Ascending aorta (tissue), 2 donors: ENCODE measurements around the gene ARHGEF12. TPM values are rescaled to one million over a fixed set of nuclear protein-coding genes. Genes with fewer than 3 reads are reported as not detected.

Experiments used
- DNase-seq, 2 donors: peaks; one replicate each; pipeline ENCODE4 v3.0.0-alpha.2; 2019; ENCODE audit warnings: low spot score in 2 of 2
- H3K27ac ChIP-seq, 2 donors: fragments of 200-600 bp; sonication (generic); one replicate each; pipeline ENCODE4 v1.5.1; 2016 to 2017; ENCODE audit warnings: mild to moderate bottlenecking in 1 of 2
- H3K27me3 ChIP-seq: fragments of 200-600 bp; sonication (generic); one replicate; pipeline ENCODE4 v1.5.1; 2017
- H3K36me3 ChIP-seq, 2 donors: fragments of 200-600 bp; sonication (generic); one replicate each; pipeline ENCODE4 v1.5.1; 2016
- H3K4me1 ChIP-seq, 2 donors: fragments of 200-600 bp; sonication (generic); one replicate each; pipeline ENCODE4 v1.5.1; 2016 to 2017; ENCODE audit warnings: mild to moderate bottlenecking in 1 of 2
- H3K4me3 ChIP-seq, 2 donors: fragments of 200-600 bp; sonication (generic); one replicate each; pipeline ENCODE4 v1.5.1; 2016 to 2017; ENCODE audit warnings: mild to moderate bottlenecking in 1 of 2
- H3K9me3 ChIP-seq, 2 donors: fragments of 200-600 bp; sonication (generic); one replicate each; pipeline ENCODE4 v1.5.1; 2016
- intact Hi-C: fragments of 100-400 bp; cut with DNase I; formaldehyde crosslinking; loops from one replicate; pipeline ENCODE4 v1.15.1; 2023
- total RNA-seq: library from RNA; depleted of rRNA; stranded (reverse); fragments of >200 nt; gene quantifications from one replicate; pipeline ENCODE4 v1.1.0, GENCODE V29; 2016
- TF ChIP-seq, protein P1 (sequence below), 3 experiments: fragments of 200-600 bp in 2 of 3; fragments of 450-650 bp in 1 of 3; sonication (generic) in 2 of 3; IDR thresholded peaks; one replicate each; pipeline ENCODE4 v1.5.1; 2016 to 2019; ENCODE audit warnings: antibody characterized with exemption in 3 of 3, mild to moderate bottlenecking in 1 of 3, moderate library complexity in 1 of 3

The ARHGEF12 gene
- total RNA-seq, 1 donor from 2014 or later, result 65.9 TPM

DNA sequence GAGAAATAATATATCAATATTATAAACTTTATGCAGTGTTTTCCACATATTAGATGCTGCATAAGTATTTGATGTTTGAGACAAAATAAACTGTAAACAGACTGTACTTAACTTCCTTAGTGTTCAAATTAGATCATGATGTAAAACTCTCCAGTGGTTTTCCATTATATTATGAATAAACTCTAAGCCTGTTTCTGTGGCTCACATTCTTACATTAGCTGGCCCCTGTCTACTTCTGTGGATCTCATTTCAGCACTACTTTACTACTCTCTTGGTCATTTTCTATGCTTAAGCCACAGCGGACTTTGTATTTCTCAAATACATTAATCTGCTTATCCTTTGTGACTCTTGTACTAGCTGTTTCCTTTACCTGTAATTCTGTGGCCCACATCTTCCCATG is 55.6 kb downstream of the ARHGEF12 start:
- Histone ChIP-seq H3K36me3 (no peaks in the 10 kb centered on the region), H3K9me3 (no peaks in the 10 kb centered on the region), H3K4me1 (peaks cover 0 to 4% of the 10 kb centered on the region in 2 donors), H3K27ac (peak overlapping the region in 1 of 2 donors; percentile 62), H3K4me3 (no peak overlapping the region), H3K27me3 (no peaks in the 10 kb centered on the region)
- intact Hi-C loops, result no loop called here
- TF ChIP-seq, protein P1, sequence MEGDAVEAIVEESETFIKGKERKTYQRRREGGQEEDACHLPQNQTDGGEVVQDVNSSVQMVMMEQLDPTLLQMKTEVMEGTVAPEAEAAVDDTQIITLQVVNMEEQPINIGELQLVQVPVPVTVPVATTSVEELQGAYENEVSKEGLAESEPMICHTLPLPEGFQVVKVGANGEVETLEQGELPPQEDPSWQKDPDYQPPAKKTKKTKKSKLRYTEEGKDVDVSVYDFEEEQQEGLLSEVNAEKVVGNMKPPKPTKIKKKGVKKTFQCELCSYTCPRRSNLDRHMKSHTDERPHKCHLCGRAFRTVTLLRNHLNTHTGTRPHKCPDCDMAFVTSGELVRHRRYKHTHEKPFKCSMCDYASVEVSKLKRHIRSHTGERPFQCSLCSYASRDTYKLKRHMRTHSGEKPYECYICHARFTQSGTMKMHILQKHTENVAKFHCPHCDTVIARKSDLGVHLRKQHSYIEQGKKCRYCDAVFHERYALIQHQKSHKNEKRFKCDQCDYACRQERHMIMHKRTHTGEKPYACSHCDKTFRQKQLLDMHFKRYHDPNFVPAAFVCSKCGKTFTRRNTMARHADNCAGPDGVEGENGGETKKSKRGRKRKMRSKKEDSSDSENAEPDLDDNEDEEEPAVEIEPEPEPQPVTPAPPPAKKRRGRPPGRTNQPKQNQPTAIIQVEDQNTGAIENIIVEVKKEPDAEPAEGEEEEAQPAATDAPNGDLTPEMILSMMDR (IDR thresholded peaks at IDR 0.05), result no peak
- no peak for DNase-seq

DNA sequence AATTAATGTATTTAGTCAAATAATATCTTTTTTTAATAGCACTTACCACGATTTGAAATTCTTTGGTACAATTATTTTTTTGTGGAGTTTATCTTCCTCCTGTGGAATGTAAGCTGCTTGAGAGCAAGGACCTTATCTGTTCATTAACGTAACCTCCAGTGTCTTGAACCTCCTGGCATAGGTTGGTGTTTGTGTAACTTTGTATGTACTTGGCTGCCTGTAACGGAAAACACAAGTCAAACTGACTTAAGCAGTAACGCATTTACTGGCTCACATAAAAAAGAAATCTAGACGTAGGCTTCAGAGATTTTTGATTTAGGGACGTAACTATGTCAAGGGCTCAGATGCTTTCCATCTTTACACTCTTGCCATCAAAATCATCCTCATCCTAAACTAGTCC is 56.1 kb downstream of the ARHGEF12 start:
- TF ChIP-seq, protein P1 (IDR thresholded peaks at IDR 0.05), result no peak
- Histone ChIP-seq H3K27ac (peak overlapping the region in 1 of 2 donors; percentile 62), H3K36me3 (no peaks in the 10 kb centered on the region), H3K4me3 (no peak overlapping the region), H3K9me3 (no peaks in the 10 kb centered on the region), H3K27me3 (no peaks in the 10 kb centered on the region), H3K4me1 (peaks cover 0 to 4% of the 10 kb centered on the region in 2 donors)
- no peak for DNase-seq
- intact Hi-C loops, result no loop called here

GRCh38 chr11:120392793-120393192 is 56.6 kb downstream of the ARHGEF12 start:
- no peak overlapping the region for H3K4me3 ChIP-seq
- no peaks in the 10 kb centered on the region for H3K27me3 ChIP-seq
- H3K36me3 ChIP-seq, result no peaks in the 10 kb centered on the region
- intact Hi-C loops, result no loop called here
- H3K9me3 ChIP-seq, result no peaks in the 10 kb centered on the region
- no peak for DNase-seq
- TF ChIP-seq, protein P1 (IDR thresholded peaks at IDR 0.05), result no peak
- H3K4me1 ChIP-seq, result peaks cover 0 to 4% of the 10 kb centered on the region in 2 donors
- H3K27ac ChIP-seq, result peak overlapping the region in 1 of 2 donors; percentile 62

DNA sequence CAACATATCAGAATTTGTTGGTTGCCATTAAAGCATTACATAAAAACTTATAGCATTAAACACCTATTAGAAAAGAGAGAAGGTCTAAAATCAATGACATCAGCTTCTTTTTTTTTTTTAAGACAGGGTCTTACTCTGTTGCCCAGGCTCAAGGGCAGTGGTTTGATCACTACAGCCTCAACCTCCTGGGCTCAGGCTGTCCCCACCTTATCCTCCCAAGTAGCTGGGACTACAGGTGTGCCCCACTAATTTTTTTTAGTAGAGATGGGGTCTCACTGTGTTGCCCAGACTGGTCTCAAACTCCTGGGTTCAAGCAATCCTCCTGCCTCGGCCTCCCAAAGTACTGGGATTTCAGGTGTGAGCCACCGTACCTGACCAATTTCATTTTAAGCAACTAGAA is 57.9 kb downstream of the ARHGEF12 start:
- TF ChIP-seq, protein P1 (IDR thresholded peaks at IDR 0.05), result no peak
- H3K9me3 ChIP-seq, result no peaks in the 10 kb centered on the region
- H3K4me1 ChIP-seq, result peaks cover 0 to 4% of the 10 kb centered on the region in 2 donors
- H3K4me3 ChIP-seq, result no peak overlapping the region
- no peak overlapping the region for H3K27ac ChIP-seq
- no peaks in the 10 kb centered on the region for H3K27me3 ChIP-seq
- H3K36me3 ChIP-seq, result no peaks in the 10 kb centered on the region
- intact Hi-C loops, result no loop called here
- DNase-seq, result no peak

DNA sequence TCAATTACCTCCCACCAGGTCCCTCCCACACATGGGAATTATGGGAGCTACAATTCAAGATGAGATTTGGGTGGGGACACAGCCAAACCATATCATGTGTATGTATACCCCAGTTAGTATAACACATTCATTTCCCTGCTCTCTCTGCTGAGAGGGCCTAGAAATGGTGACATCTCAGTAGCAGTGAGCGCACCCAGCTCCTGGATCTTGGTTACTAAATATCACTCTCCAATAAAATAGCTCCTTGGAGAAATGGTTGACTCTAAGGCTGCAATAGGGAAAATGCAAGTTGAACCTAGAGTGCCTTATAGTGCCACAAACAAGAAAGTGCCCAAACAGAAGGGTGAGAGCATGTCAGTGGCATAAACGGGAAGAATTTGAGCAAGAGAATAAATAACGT is 59.6 kb downstream of the ARHGEF12 start:
- no peaks in the 10 kb centered on the region for H3K9me3 ChIP-seq
- no peak overlapping the region for H3K4me3 ChIP-seq
- no peaks in the 10 kb centered on the region for H3K36me3 ChIP-seq
- no peak overlapping the region for H3K27ac ChIP-seq
- no peak for DNase-seq
- TF ChIP-seq, protein P1 (IDR thresholded peaks at IDR 0.05), result no peak
- no peaks in the 10 kb centered on the region for H3K27me3 ChIP-seq
- intact Hi-C loops, result no loop called here
- H3K4me1 ChIP-seq, result peaks cover 0 to 16% of the 10 kb centered on the region in 2 donors

- Histone ChIP-seq H3K36me3 (no peaks in the 10 kb centered on the region), H3K4me3 (no peak overlapping the region), H3K27ac (no peak overlapping the region), H3K4me1 (peaks cover 0 to 19% of the 10 kb centered on the region in 2 donors), H3K9me3 (no peaks in the 10 kb centered on the region), H3K27me3 (no peaks in the 10 kb centered on the region)
- no peak for DNase-seq
- TF ChIP-seq, protein P1 (IDR thresholded peaks at IDR 0.05), result no peak
- intact Hi-C loops, result no loop called here
These were observed 61.9 kb downstream of the ARHGEF12 start for GRCh38 chr11:120398132-120398531.
